WTC11 (cell line): ENCODE results near the gene B3GLCT.

Experiments used
- CREB1 ChIP-seq: sonication (generic); formaldehyde crosslinking; IDR thresholded peaks from 2 replicates; pipeline ENCODE4 v1.8.0; 2023; ENCODE audit warnings: mild to moderate bottlenecking, missing genetic modification reagents
- CREM ChIP-seq: sonication (generic); formaldehyde crosslinking; IDR thresholded peaks from 2 replicates; pipeline ENCODE4 v1.8.1; 2022; ENCODE audit warnings: mild to moderate bottlenecking, missing genetic modification reagents, moderate library complexity
- ETV6 ChIP-seq: sonication (generic); formaldehyde crosslinking; IDR thresholded peaks from 2 replicates; pipeline ENCODE4 v1.8.1; 2022; ENCODE audit warnings: mild to moderate bottlenecking, missing genetic modification reagents
- JUN ChIP-seq: sonication (generic); formaldehyde crosslinking; IDR thresholded peaks from 2 replicates; pipeline ENCODE4 v1.8.0; 2023; ENCODE audit warnings: mild to moderate bottlenecking, missing genetic modification reagents
- NFYB ChIP-seq: sonication (generic); formaldehyde crosslinking; conservative IDR thresholded peaks from 2 replicates; pipeline ENCODE4 v1.8.0; 2022; ENCODE audit warnings: low read depth, missing genetic modification reagents
- SP1 ChIP-seq: sonication (generic); formaldehyde crosslinking; conservative IDR thresholded peaks from 2 replicates; pipeline ENCODE4 v1.8.1; 2022; ENCODE audit warnings: missing genetic modification reagents
- TCF7 ChIP-seq: sonication (generic); formaldehyde crosslinking; IDR thresholded peaks from 2 replicates; pipeline ENCODE4 v1.8.0; 2022; ENCODE audit warnings: mild to moderate bottlenecking, low read depth, missing genetic modification reagents, moderate library complexity
- TEAD4 ChIP-seq: sonication (generic); formaldehyde crosslinking; IDR thresholded peaks from 2 replicates; pipeline ENCODE4 v1.8.0; 2022; ENCODE audit warnings: mild to moderate bottlenecking, missing genetic modification reagents
- TF ChIP-seq, protein P1 (sequence below): fragments of 200-600 bp; IDR thresholded peaks from 2 replicates; pipeline ENCODE4 v1.8.0; 2022; ENCODE audit warnings: antibody characterized with exemption
- TF ChIP-seq, protein P2 (sequence below): sonication (generic); formaldehyde crosslinking; IDR thresholded peaks from 2 replicates; pipeline ENCODE4 v1.8.0; 2022; ENCODE audit warnings: mild to moderate bottlenecking, missing genetic modification reagents
- TF ChIP-seq, protein P3 (sequence below): sonication (generic); formaldehyde crosslinking; IDR thresholded peaks from 2 replicates; pipeline ENCODE4 v1.8.1; 2022; ENCODE audit warnings: low read depth, missing genetic modification reagents, borderline replicate concordance
- TF ChIP-seq, protein P4 (sequence below): sonication (generic); formaldehyde crosslinking; IDR thresholded peaks from 2 replicates; pipeline ENCODE4 v1.8.1; 2023; ENCODE audit warnings: mild to moderate bottlenecking, moderate library complexity, missing genetic modification reagents
- TF ChIP-seq, protein P5 (sequence below): sonication (generic); formaldehyde crosslinking; conservative IDR thresholded peaks from 2 replicates; pipeline ENCODE4 v1.8.1; 2022; ENCODE audit warnings: mild to moderate bottlenecking, missing genetic modification reagents

DNA sequence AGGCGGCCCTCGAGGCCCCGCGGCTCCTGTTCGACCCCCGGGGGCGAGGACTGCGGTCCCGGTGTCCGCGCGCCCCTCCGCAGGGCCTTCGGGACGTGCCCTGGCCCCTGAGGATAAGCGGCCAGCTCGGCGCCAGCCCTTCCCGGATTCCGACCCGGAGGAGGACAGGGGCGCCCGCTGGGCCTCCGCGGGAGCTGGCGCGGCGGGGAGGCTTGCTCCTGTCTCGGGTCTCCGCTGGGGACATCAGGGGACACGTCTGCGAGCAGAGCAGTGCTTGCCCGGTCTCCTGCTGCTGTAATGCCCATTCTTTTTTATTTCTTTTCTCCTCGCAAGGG, 829 bp downstream of the B3GLCT start:
- TF ChIP-seq, protein P1, sequence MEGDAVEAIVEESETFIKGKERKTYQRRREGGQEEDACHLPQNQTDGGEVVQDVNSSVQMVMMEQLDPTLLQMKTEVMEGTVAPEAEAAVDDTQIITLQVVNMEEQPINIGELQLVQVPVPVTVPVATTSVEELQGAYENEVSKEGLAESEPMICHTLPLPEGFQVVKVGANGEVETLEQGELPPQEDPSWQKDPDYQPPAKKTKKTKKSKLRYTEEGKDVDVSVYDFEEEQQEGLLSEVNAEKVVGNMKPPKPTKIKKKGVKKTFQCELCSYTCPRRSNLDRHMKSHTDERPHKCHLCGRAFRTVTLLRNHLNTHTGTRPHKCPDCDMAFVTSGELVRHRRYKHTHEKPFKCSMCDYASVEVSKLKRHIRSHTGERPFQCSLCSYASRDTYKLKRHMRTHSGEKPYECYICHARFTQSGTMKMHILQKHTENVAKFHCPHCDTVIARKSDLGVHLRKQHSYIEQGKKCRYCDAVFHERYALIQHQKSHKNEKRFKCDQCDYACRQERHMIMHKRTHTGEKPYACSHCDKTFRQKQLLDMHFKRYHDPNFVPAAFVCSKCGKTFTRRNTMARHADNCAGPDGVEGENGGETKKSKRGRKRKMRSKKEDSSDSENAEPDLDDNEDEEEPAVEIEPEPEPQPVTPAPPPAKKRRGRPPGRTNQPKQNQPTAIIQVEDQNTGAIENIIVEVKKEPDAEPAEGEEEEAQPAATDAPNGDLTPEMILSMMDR, result no peak
- TF ChIP-seq, protein P2, sequence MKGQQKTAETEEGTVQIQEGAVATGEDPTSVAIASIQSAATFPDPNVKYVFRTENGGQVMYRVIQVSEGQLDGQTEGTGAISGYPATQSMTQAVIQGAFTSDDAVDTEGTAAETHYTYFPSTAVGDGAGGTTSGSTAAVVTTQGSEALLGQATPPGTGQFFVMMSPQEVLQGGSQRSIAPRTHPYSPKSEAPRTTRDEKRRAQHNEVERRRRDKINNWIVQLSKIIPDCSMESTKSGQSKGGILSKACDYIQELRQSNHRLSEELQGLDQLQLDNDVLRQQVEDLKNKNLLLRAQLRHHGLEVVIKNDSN, result no peak
- TF ChIP-seq TEAD4 (CRISPR knock-in tag) (no peak), CREM (CRISPR knock-in tag) (no peak), TCF7 (CRISPR knock-in tag) (no peak), JUN (no peak), SP1 (CRISPR knock-in tag) (no peak), NFYB (CRISPR knock-in tag) (no peak), CREB1 (no peak), ETV6 (CRISPR knock-in tag) (no peak)
- TF ChIP-seq, protein P3, sequence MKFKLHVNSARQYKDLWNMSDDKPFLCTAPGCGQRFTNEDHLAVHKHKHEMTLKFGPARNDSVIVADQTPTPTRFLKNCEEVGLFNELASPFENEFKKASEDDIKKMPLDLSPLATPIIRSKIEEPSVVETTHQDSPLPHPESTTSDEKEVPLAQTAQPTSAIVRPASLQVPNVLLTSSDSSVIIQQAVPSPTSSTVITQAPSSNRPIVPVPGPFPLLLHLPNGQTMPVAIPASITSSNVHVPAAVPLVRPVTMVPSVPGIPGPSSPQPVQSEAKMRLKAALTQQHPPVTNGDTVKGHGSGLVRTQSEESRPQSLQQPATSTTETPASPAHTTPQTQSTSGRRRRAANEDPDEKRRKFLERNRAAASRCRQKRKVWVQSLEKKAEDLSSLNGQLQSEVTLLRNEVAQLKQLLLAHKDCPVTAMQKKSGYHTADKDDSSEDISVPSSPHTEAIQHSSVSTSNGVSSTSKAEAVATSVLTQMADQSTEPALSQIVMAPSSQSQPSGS, result no peak
- TF ChIP-seq, protein P4, sequence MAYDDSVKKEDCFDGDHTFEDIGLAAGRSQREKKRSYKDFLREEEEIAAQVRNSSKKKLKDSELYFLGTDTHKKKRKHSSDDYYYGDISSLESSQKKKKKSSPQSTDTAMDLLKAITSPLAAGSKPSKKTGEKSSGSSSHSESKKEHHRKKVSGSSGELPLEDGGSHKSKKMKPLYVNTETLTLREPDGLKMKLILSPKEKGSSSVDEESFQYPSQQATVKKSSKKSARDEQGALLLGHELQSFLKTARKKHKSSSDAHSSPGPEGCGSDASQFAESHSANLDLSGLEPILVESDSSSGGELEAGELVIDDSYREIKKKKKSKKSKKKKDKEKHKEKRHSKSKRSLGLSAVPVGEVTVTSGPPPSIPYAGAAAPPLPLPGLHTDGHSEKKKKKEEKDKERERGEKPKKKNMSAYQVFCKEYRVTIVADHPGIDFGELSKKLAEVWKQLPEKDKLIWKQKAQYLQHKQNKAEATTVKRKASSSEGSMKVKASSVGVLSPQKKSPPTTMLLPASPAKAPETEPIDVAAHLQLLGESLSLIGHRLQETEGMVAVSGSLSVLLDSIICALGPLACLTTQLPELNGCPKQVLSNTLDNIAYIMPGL (CRISPR knock-in tag), result no peak; the same call in 1 of the 2 replicates
- TF ChIP-seq, protein P5, sequence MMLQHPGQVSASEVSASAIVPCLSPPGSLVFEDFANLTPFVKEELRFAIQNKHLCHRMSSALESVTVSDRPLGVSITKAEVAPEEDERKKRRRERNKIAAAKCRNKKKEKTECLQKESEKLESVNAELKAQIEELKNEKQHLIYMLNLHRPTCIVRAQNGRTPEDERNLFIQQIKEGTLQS (CRISPR knock-in tag), result no peak
